HCT116 (cell line): ENCODE measurements around the gene MAP4K2. TPM values are rescaled to one million over a fixed set of nuclear protein-coding genes. Genes with fewer than 3 reads are reported as not detected.
"Not testable (repeated sequence)": the region's sequence is repeated elsewhere in the genome, so short reads cannot be mapped to it uniquely, and the experiment has no call there.

Source experiments
- ATAC-seq: fragments of 200-7000 bp; cut with Tn5 transposase; 2 replicates; pipeline ENCODE4 v1.9.1; 2020; ENCODE audit warnings: mild to moderate bottlenecking, moderate library complexity
- BruUV-seq: library from RNA; stranded (reverse); fragments of 400-500 nt; replicated peaks from 2 replicates; lab custom pipeline; 2021; lab: Mats Ljungman, UMichigan
- CTCF ChIA-PET: fragments of 300-600 bp; sonication (Branson Sonifier 250); formaldehyde crosslinking; loops from one replicate; lab custom pipeline; 2021; ENCODE audit warnings: antibody characterized with exemption; lab: Charles Lee
- POLR2A ChIA-PET: fragments of 300-600, 350-600 bp; sonication (Branson Sonifier 250); formaldehyde crosslinking; loops from one replicate; lab custom pipeline; 2021; ENCODE audit warnings: antibody characterized with exemption; lab: Charles Lee
- RAD21 ChIA-PET, 2 experiments: fragments of 300-600 bp; sonication (Branson Sonifier 250); formaldehyde crosslinking; loops; one replicate each; lab custom pipeline; 2023; ENCODE audit warnings: low total read pairs in 2 of 2; ENCODE audit not compliant: uncharacterized antibody in 2 of 2, unreplicated experiment in 2 of 2, low non-redundant PET in 1 of 2; lab: Charles Lee
- DNase-seq: peaks from one replicate; pipeline ENCODE4 v3.0.0-alpha.2; 2010; ENCODE audit warnings: low read depth, low spot score
- H2AFZ ChIP-seq: fragments of 200-600 bp; shearing (Covaris generic), sonication (generic); 2 replicates; pipeline ENCODE4 v1.6.1; 2017; ENCODE audit warnings: low read depth, mixed run types, mixed read lengths, antibody characterized with exemption, low read length; ENCODE audit not compliant: poor library complexity, severe bottlenecking
- H3K27ac ChIP-seq: 2 replicates; pipeline ENCODE4 v1.5.1; 2012; ENCODE audit warnings: low read depth, low read length
- H3K27me3 ChIP-seq: fragments of 200-600 bp; sonication (generic); 2 replicates; pipeline ENCODE4 v1.6.1; 2016; ENCODE audit warnings: mixed run types, low read length, mixed read lengths; ENCODE audit not compliant: insufficient read depth
- H3K36me3 ChIP-seq, 2 experiments: fragments of 200-500 bp in 1 of 2; fragments of 200-600 bp in 1 of 2; sonication (Bioruptor generic) in 1 of 2; sonication (generic) in 1 of 2; 2 replicates each; pipeline versions ENCODE4 v1.5.1 to v1.6.1; 2014 to 2016; ENCODE audit warnings: low read length in 2 of 2, inconsistent platforms in 1 of 2, mixed read lengths in 1 of 2, mixed run types in 1 of 2; ENCODE audit not compliant: insufficient read depth in 2 of 2, control insufficient read depth in 1 of 2
- H3K4me1 ChIP-seq, 2 experiments: fragments of 200-600 bp in 1 of 2; sonication (generic) in 1 of 2; 2 replicates each; pipeline versions ENCODE4 v1.5.1 to v1.6.1; 2012 to 2017; ENCODE audit warnings: low read length in 2 of 2, inconsistent platforms in 1 of 2, mild to moderate bottlenecking in 1 of 2, mixed read lengths in 1 of 2, mixed run types in 1 of 2, moderate library complexity in 1 of 2; ENCODE audit not compliant: insufficient read depth in 2 of 2, control insufficient read depth in 1 of 2
- H3K4me2 ChIP-seq: fragments of 200-600 bp; sonication (generic); 2 replicates; pipeline ENCODE4 v1.6.1; 2017; ENCODE audit warnings: mixed run types, low read length, mixed read lengths
- H3K4me3 ChIP-seq, 2 experiments: fragments of 200-600 bp in 1 of 2; sonication (generic) in 1 of 2; replicated peaks in 1 of 2; 2 replicates each; pipeline ENCODE4 v1.5.1; 2011 to 2016; ENCODE audit warnings: low read length in 2 of 2, control low read depth in 1 of 2, low read depth in 1 of 2, mild to moderate bottlenecking in 1 of 2, mixed read lengths in 1 of 2, mixed run types in 1 of 2
- H3K79me2 ChIP-seq: fragments of 200-600 bp; sonication (generic); 2 replicates; pipeline ENCODE4 v1.6.1; 2017; ENCODE audit warnings: mild to moderate bottlenecking, mixed run types, low read length, moderate library complexity, mixed read lengths; ENCODE audit not compliant: insufficient read depth
- H3K9ac ChIP-seq: fragments of 200-600 bp; sonication (generic); 2 replicates; pipeline ENCODE4 v1.6.1; 2016; ENCODE audit warnings: low read length, mixed read lengths
- H3K9me2 ChIP-seq: fragments of 200-600 bp; sonication (generic), shearing (Covaris generic); 2 replicates; pipeline ENCODE4 v1.6.1; 2017; ENCODE audit warnings: mixed run types, mild to moderate bottlenecking, moderate library complexity; ENCODE audit not compliant: insufficient read depth
- H3K9me3 ChIP-seq, 2 experiments: fragments of 200-500 bp in 1 of 2; fragments of 200-600 bp in 1 of 2; sonication (Bioruptor generic) in 1 of 2; sonication (generic) in 1 of 2; 2 replicates each; pipeline ENCODE4 v1.6.1; 2014 to 2017; ENCODE audit warnings: low read length in 2 of 2, mixed read lengths in 2 of 2, inconsistent platforms in 1 of 2, low read depth in 1 of 2, mild to moderate bottlenecking in 1 of 2, mixed run types in 1 of 2, moderate library complexity in 1 of 2; ENCODE audit not compliant: control insufficient read depth in 1 of 2, insufficient read depth in 1 of 2
- H4K20me1 ChIP-seq: fragments of 200-600 bp; sonication (generic), shearing (Covaris generic); 2 replicates; pipeline ENCODE4 v1.6.1; 2017; ENCODE audit warnings: mixed run types, mild to moderate bottlenecking, moderate library complexity; ENCODE audit not compliant: insufficient read depth
- POLR2AphosphoS5 ChIP-seq: IDR thresholded peaks from 2 replicates; pipeline ENCODE4 v1.6.1; 2011; ENCODE audit warnings: mild to moderate bottlenecking, low read depth, low read length, moderate library complexity
- TCF7L2 ChIP-seq: IDR thresholded peaks from 2 replicates; pipeline ENCODE4 v1.7.0; 2011; ENCODE audit warnings: borderline replicate concordance, inconsistent platforms; ENCODE audit not compliant: insufficient read depth, insufficient read length; ENCODE audit errors: extremely low read depth
- YY1 ChIP-seq: IDR thresholded peaks from 2 replicates; pipeline ENCODE4 v1.6.1; 2011; ENCODE audit warnings: low read length, low read depth, moderate library complexity, mild to moderate bottlenecking; ENCODE audit not compliant: insufficient replicate concordance; ENCODE audit errors: extremely low read depth
- intact Hi-C: fragments of 100-400 bp; cut with micrococcal nuclease; formaldehyde crosslinking; loops from 2 replicates; pipeline ENCODE4 v1.10.0; 2022
- total RNA-seq: library from RNA; stranded (reverse); gene quantifications from one replicate; pipeline ENCODE4 v1.2.1, GENCODE V29; 2021; ENCODE audit not compliant: unreplicated experiment
- TF ChIP-seq, protein P1 (sequence below), 3 experiments: fragments of 200-600 bp in 1 of 3; sonication (generic) in 1 of 3; IDR thresholded peaks in 2 of 3; conservative IDR thresholded peaks in 1 of 3; 2 replicates each; pipeline ENCODE4 v1.5.1; 2012 to 2017; ENCODE audit warnings: low read depth in 2 of 3, low read length in 2 of 3, antibody characterized with exemption in 1 of 3, borderline replicate concordance in 1 of 3, control low read depth in 1 of 3, mild to moderate bottlenecking in 1 of 3, mixed read lengths in 1 of 3, mixed run types in 1 of 3, moderate library complexity in 1 of 3; ENCODE audit not compliant: insufficient read depth in 1 of 3

MAP4K2 gene
- total RNA-seq, 1 experiment from 2014 or later = 44.2 TPM

GRCh38 chr11:64846998-64847666, 44.1 kb upstream of the MAP4K2 start:
- H3K9me2 ChIP-seq = no peaks in the 10 kb centered on the region
- ChIA-PET POLR2A (interaction anchor here (0.7 to 6.0 kb wide), 8 partner anchors 8 to 415 kb away, joined by 3 to 36 read pairs (median 3); partner anchors contain the start of genes BATF2, EHD1, POLA2 and SF1), RAD21 (interaction anchor here (0.5 to 1.5 kb wide), 7 partner anchors 14 to 181 kb away, joined by 3 to 5 read pairs (median 4); partner anchors contain the start of gene BATF2 (in 2 of the 2)), CTCF (interaction anchor here (0.8 to 7.3 kb wide), 15 partner anchors 9 to 546 kb away, joined by 3 to 112 read pairs (median 4); partner anchors contain the start of genes ARL2, BATF2, CAPN1 and EHD1)
- peaks cover 72 to 92% of the 10 kb centered on the region in 2 experiments for H3K4me1 ChIP-seq
- peak overlapping the region; percentile 88 for H3K27ac ChIP-seq
- H4K20me1 ChIP-seq = no peaks in the 10 kb centered on the region
- H3K4me2 ChIP-seq = peak overlapping the region; percentile 52
- H2AFZ ChIP-seq = peak overlapping the region; percentile 22
- peak; percentile 87 for DNase-seq
- no peak overlapping the region; the same call in 1 of the 2 replicates for H3K9ac ChIP-seq
- no peak for TF ChIP-seq TCF7L2
- peak; percentile 59 for TF ChIP-seq YY1
- peak; percentile 18; the same call in 1 of the 2 replicates for TF ChIP-seq POLR2AphosphoS5
- TF ChIP-seq, protein P1, sequence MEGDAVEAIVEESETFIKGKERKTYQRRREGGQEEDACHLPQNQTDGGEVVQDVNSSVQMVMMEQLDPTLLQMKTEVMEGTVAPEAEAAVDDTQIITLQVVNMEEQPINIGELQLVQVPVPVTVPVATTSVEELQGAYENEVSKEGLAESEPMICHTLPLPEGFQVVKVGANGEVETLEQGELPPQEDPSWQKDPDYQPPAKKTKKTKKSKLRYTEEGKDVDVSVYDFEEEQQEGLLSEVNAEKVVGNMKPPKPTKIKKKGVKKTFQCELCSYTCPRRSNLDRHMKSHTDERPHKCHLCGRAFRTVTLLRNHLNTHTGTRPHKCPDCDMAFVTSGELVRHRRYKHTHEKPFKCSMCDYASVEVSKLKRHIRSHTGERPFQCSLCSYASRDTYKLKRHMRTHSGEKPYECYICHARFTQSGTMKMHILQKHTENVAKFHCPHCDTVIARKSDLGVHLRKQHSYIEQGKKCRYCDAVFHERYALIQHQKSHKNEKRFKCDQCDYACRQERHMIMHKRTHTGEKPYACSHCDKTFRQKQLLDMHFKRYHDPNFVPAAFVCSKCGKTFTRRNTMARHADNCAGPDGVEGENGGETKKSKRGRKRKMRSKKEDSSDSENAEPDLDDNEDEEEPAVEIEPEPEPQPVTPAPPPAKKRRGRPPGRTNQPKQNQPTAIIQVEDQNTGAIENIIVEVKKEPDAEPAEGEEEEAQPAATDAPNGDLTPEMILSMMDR (IDR thresholded peaks at IDR 0.05 in 2 of 3, conservative IDR thresholded peaks at IDR 0.05 in 1 of 3; ENCODE audit: borderline replicate concordance in 1 of 3, insufficient read depth in 1 of 3, low read depth in 2 of 3, low read length in 2 of 3) = peak in 2 of 3 experiments; percentile 94 to 95; a peak in 4 of 6 replicates
- 0 out of 4 replicates have a peak overlapping the region, but pooled peaks of 1 of the 2 experiments have one; percentile 19 for H3K4me3 ChIP-seq
- no peaks in the 10 kb centered on the region for H3K27me3 ChIP-seq
- peaks cover 15% of the 10 kb centered on the region for H3K79me2 ChIP-seq
- peak; percentile 65 for ATAC-seq
- no TSS peak for BruUV-seq
- no peaks in the 10 kb centered on the region for H3K9me3 ChIP-seq
- H3K36me3 ChIP-seq = no peaks in the 10 kb centered on the region
- intact Hi-C loops = loop anchor here (1.0 to 10.0 kb wide), 8 partner anchors 31 to 408 kb away; partner anchors contain the start of genes ARL2, BATF2, CAPN1 and EHD1

DNA sequence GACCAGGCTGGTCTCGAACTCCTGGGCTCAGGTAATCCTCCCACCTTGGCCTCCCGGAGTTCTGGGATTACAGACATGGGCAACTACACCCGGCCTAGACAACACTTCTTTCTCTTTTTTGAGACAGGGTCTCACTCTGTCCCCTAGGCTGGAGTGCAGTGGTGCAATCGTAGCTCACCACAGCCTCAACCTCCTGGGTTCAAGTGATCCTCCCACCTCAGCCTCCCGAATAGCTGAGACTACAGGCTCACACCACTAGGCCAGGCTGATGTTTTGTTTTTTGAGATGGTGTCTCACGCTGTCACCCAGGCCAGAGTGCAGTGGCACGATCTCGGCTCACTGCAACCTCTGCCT, 42.7 kb upstream of the MAP4K2 start:
- POLR2A ChIA-PET = interaction anchor here (0.6 to 6.0 kb wide), 6 partner anchors 10 to 416 kb away, joined by 3 to 36 read pairs (median 3); partner anchors contain the start of genes EHD1 and POLA2
- BruUV-seq, RAD21 ChIA-PET: not testable (repeated sequence)

More for the DNA sequence above, 42.7 kb upstream of the MAP4K2 start:
- intact Hi-C loops = loop anchor here (2.0 to 10.0 kb wide), 5 partner anchors 152 to 409 kb away; partner anchors contain the start of genes BATF2, CAPN1, SNX15 and TM7SF2
- H4K20me1 ChIP-seq, ATAC-seq, H3K36me3 ChIP-seq, DNase-seq, H3K9me3 ChIP-seq, H2AFZ ChIP-seq, H3K9me2 ChIP-seq, H3K4me3 ChIP-seq, H3K27me3 ChIP-seq: not testable (repeated sequence)
- 0 out of 2 replicates have a peak overlapping the region, but pooled peaks have one; percentile 87 for H3K9ac ChIP-seq
- peak overlapping the region; percentile 88 for H3K27ac ChIP-seq
- H3K79me2 ChIP-seq = peaks cover 22% of the 10 kb centered on the region
- H3K4me1 ChIP-seq = peaks cover 66 to 85% of the 10 kb centered on the region in 2 experiments
- CTCF ChIA-PET = interaction anchor here (0.8 to 7.3 kb wide), 7 partner anchors 10 to 267 kb away, joined by 3 to 112 read pairs (median 3); partner anchors contain the start of gene BATF2
- peak overlapping the region; percentile 100; the same call in 1 of the 2 replicates for H3K4me2 ChIP-seq
